Measurements from ENCODE around the gene RRP36.

GRCh38 chr6:43075670-43076463 is 54.4 kb downstream of the RRP36 start, which contains the start of gene PTK7:
- TF ChIP-seq CTCF (conservative IDR thresholded peaks at IDR 0.05) = no peak
- TF ChIP-seq EZH2 (IDR thresholded peaks at IDR 0.05; ENCODE audit: low read depth) = no peak
